EH (cell line): ENCODE measurements around the gene RGS7.
"Not testable (repeated sequence)": the region's sequence is repeated elsewhere in the genome, so short reads cannot be mapped to it uniquely, and the experiment has no call there.

Experiments used
- DNase-seq: peaks from one replicate; pipeline ENCODE4 v3.0.0-alpha.2; 2015; ENCODE audit warnings: low read depth

The RGS7 gene

DNA sequence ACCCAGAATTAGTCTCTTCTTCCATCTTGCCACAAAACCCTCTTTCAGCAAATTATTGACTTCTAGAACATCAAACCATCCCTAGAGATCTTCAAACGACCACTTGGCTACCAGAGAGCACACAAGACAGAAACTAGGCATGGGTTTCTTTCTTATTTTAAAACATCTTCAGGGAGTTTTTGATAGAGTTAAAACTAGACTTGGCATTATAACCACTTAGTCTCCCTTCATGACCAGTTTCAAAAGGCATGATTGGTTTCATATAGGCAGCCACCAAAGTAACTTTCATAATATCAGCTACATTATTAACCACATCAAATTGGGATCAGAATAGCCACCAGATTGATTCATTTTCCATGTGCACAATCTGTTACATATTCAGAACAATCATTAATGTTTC lies 376.7 kb downstream of the RGS7 start:
- no peak for DNase-seq

DNA sequence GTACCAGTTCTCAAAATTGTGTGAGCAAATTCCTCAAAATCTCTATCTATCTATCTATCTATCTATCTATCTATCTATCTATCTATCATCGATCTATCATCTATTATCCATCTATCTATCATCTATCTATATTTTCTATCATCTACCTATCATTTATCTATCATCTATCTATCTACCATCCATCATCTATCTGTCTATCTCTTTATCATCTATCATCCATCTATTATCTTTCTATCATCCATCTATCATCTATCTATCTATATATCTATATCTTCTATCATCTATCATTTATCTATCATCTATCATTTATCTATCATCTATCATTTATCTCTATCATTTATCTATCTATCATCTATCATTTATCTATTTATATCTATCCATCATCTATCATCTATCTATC lies 380.3 kb downstream of the RGS7 start:
- DNase-seq = no peak

DNA sequence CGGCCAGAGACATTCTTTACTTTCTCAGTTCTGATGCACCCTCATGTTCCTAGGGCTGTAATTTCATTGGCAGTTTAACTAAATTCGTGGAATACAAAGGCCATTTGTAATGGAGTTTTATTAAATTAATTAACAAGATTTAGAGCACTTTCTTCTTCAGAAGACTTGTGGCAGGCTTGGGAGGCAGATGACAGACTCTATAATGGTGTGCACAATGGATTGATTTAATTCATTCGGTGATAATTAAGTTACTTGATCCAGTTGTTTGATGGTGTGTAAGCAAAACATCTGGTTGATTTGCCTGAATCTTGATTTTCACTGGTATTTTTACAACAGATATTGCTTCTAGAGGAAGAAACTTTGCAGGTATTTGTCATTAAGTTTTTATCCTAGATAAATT lies 383.1 kb downstream of the RGS7 start:
- no peak for DNase-seq

DNA sequence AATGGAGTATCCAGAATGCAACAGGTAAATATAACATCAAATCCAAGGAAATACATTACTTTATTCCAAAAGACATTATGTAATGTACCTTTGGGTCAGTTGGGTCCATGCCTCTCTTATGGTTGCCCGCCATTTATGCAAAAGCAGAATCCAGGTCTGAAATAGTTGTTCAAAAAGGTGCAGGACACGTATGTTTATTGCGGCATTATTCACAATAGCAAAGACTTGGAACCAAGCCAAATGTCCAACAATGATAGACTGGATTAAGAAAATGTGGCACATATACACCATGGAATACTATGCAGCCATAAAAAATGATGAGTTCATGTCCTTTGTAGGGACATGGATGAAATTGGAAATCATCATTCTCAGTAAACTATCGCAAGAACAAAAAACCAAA lies 384.9 kb downstream of the RGS7 start:
- DNase-seq = not testable (repeated sequence)

DNA sequence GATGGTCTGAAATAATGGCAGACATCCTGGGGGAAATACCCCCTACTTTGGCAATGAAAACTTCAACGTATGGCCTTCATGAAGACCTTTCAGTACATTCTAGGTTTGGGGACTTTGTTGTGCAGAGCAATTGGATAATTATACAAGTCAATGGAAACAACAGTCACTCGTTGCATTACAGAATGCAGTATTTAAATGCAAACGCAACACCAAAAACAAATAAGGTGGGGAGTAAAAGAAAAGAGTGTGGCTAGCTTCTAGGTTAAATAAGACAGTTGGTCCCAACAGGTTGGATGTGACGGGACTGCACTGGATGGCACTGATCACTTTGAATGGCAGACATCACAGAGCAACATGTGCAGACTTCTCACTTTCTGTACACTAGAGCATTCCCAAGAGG lies 386.8 kb downstream of the RGS7 start:
- DNase-seq = no peak

DNA sequence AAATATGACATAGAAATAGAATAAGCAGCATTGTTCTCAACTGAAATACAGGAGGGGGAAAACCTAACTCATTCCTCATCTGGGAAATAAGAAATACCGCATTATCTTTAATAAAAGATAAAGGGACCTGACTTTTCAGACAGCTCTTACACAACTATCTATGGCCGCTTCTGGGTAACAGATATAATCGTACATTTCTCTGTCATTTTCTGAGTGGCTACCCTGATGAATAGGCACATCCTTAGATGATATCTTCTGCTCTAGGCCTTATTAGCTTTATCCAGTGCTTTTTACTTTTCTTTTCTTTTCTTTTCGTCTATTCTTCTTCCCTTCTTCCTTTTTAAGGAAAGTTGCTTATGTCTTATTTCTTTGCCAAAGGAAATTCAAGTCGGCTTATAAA lies 388.1 kb downstream of the RGS7 start:
- no peak for DNase-seq

DNA sequence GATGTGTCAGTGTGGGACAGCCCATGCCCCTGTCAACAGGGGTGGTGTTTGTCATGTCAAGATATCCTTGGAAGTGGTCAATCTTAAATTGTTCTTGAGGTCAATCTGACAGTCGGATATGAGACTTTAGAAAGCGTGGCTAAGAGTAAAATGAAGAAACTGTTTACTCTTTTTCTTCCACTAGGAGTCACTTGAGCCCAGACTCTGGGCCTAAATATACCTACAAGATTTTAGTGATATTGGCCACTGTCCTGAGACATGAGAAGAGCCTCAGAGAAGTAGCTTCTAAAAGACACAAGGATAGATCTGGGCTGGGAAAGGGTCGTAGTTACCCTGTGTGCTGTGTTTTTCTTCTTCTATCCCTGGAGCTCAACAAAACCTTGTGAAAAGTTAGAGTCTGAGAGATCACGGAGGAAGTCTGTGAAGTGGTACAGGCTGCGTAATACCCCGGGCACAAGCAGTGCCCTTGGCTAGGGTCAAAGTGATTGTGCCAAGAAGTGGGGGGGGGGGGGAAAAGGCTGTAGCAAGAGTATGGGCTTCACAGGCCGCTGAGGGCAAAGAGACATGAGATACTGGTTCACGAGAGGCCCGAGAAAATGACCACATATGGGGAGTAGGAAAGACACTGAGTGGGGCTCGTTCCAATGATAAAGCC lies 389.8 kb downstream of the RGS7 start:
- peak; percentile 35 for DNase-seq

DNA sequence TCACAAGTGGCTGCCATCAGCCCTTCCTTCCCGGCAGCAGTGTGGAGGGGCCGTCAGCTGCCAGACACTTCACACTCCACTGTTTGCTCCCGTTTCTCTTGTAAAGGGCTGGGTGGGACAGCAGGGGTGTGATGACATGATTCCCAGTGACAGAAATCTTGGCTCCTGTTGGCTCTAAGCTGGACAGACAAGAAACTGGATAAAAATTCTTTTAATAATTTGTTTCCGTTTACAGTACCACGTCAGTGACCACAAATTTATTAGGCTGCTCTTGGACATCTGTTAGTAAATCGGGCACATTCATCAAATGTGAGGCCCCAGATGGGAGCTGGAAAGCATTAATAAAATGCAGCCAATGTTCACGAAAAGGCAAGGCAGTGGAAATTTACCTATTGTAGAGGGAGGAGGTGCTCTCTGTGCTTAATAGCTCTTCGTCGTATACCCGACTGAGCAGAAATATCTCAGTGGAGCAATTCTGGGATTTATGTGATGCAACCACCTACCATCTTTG lies 391.4 kb downstream of the RGS7 start:
- DNase-seq = peak; percentile 53

DNA sequence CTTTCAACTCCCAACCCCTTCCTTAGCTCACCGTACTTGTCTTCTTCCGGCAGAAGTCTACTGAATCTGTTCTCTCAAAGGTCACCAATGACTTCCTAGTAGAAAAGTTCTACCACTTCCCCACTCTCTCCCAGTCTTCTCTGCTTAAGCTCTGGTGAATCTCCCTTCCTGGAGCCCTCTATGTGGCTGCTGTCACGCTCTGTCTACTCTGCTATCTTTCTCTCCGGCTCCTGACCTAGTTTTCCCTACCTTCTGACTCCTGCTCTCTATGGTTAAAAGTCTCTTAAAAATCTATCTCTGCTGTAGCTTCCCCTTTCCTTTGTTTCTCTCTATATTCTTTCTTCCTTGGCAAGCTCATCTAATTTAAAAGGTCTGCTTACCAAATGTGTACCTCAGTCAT lies 394.9 kb downstream of the RGS7 start:
- no peak for DNase-seq

DNA sequence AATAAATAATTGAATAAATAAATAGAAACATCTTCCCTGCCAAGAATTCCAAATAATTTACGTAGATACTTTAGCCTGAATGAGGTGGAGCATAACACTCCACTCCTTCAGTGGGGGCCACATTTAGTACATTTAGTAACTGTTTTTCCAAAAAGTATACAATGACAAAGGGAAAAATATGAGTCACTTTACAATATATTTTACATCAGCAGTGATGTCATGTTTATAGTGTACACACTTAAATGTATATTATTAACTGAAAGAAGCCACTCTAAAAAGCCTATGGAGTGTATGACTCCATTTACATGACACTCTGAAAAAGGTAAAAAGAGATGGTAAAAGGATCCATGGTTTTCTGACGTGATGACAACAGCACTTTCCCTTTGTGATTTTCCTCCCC lies 400.6 kb downstream of the RGS7 start:
- DNase-seq = no peak

DNA sequence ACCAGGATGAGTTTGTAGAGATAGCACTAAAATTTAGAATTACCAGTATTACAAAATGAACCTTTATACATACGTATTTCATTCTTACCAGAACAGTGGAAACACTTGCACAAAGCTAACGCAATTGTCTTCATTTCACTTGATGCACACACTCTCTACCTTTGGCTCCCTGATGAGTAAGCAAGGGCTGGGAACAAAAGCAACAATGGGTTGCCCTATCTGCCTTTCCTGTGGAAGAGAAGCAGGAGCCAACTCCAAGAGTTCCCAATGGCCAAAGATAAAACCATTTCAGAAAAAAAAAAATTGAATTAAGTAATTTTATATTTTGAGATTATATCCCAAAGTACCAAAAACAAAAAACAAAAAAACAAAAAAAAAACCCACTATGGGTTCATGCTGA lies 401.0 kb downstream of the RGS7 start:
- no peak for DNase-seq

DNA sequence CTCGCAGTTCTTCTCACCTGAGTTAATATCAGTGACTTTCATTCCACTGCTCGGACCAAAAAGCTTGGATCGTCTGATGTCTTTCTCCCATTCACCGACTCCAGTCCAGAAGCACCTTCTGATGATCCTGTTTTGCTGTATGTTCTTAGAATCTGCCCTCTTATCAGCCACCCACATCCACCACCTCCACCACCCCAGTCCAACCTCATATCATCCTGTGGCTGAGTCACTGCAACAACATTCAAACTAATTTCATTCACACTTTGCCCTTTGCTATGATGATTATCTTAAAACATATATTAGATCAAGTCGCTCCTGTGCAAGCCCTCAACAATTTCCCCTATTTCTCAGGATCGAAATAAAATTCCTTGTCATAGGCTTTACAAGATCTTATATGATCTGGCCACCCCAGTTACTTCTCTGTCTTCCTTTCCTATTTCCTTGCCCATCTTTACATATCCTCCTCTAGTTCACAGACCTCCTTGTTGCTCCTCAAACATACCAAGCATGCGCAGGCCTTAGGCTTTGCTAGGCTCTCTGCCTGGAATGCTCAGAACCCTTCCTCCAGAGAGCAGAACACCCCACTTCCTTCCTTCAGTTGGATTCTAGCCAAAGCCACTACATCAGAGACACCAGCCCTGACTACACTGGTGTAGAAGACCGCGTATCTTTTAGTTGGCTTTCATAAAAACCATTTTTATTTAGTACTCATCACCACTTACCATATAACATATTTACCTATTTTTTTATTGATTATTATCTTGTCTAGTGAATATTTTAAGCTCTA lies 409.4 kb downstream of the RGS7 start:
- peak; percentile 16 for DNase-seq

DNA sequence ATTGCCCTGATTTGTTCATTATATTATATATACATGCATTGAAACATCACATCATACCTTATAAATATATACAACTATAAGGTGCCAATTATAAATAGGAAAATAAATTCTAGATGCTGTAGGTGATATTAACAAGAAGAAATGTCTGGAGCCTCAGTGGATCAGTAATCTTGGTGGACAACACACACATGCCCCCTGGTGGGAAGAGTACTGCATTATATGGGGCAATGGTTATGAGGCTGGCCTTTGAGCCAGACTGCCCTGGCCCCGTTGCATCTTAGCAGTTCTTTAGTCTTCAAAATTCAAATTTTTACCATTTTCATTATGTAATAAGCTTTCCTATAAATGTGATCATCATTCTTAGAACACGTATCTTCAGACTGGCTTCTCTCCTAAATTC lies 410.1 kb downstream of the RGS7 start:
- peak; percentile 68 for DNase-seq

DNA sequence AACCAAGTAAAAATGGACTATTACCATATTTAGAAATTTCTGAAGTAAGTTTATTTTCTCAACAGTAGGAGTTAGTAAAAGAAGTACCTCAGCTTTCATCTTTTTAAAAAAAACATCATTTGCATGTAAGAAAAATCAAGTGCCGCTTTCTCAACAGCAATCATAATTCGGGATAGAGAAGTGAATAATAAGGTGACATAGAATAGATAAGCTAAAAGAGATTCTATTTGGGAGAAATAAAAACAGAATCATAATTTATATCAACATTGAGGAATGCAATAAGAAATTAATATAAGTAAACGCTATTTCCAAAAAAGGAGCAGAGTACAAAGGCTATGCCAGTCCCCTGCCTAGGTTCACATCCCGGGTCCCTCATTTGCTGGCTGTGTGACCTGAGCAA lies 414.1 kb downstream of the RGS7 start:
- no peak for DNase-seq

DNA sequence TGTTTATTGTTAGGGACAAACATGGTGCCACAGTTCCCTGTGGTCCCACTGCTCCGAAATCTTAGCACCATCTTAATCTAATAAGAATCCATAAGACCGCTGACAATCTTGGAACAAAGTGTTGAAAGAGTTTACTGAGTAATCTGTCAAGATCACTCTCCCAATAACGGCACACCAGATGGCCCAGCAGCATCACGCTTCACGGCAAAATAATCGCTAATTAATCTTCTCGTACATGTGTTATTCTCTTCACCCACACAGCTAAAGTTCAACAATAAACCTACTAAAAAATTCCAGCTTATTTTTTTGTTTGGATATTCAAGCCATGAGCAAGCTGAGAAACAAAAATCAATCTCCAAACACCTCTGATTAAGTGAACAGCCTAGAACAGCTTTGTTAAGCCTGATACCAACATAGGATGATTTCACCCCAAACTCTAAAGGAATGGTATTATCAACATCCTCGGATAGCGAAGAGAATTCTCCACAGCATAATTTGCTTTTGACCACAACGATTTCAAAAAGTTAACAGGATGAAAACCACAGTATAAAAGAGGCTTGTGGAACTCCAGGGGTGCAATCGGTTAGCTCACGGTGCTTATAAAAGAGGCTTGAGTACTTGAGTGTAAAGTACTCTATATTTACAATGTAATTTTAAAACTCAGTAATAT lies 415.2 kb downstream of the RGS7 start:
- no peak for DNase-seq

DNA sequence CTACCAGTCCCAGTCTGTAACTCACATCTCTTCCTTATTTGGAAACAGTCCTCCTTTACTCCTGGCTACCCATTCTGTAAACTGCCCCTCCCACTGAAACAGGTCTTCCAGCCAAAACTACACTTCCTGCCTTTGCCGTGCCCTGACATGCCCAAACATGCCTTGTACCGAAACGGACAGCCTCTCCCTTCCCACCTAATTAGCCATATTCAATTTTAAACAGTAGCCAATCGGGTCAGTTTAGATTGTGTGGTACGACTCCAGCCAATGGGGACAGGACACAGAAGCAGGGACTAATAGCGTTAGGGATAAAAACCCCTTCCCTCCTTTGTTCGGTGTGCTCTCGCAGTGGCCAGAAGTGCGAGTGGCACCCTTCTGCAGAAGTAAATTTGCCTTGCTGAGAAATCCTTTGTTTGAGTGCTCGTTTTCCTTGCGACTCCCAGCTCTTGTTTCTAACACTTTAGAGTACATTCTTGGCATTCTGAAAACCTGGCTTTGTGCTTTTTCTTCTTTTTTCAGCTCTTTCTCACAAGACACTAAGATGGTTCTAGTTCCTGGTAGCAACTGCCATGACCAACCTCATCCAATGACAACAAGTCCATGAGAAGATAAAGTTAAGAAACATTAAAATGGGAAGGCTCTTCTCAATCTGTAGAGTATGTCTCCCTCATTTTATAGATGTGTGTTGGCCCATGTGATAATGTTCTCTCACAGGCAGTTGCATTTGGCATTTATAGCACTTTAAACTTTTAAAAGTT lies 419.9 kb downstream of the RGS7 start:
- no peak for DNase-seq

DNA sequence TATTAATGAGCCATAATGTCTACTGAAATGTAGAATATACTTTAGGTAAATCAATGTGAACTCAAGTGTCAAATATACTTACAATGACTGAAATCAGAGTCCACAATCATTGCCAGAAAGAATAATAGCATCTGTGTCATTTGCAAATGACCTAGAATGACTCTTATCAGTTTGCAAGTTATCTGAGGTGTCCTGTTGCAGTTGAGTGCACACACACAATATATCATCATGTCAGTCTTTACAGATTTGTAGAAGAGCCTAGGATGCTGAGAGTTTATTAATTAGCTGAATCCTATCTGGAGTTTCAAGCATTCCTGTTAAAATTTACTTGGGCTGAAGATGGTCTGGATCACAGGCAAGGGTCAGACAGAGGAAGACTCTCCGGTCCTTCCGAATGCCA lies 421.1 kb downstream of the RGS7 start:
- no peak for DNase-seq

DNA sequence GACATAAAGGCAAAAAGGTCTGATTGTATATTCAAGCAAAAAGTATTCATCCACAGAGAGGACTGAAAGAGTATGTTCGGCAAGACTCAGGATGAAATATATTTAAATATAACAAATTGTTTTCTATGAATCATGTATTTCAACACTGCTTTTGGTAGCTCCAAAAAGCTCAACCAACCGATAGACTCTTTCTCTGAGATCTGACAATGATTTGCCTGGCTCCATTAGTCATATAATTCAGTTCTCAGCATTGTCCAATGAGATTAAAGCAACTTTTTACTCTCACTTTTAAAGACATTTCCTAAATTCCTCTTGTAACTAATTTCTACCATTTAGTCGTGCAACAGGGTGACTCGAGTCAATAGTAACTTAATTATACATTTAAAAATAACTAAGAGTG lies 426.0 kb downstream of the RGS7 start:
- DNase-seq = no peak

DNA sequence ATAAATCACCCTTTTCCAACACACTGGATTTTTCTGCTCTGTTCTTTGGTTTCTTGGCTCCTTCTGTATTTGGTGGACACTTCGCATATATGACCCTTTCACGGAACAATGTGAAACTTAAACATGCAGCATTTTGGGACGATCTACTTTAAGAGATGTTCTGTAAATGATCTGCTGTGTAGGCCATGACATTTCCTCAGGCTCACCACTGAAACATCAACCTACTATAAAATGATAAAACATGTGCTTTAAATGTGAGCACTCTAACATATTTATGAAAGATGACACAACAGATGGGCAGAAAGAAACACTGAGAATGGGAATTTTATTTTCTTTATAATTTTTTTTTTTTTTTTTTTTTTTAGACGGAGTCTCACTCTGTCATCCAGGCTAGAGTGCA lies 428.7 kb downstream of the RGS7 start:
- DNase-seq = no peak

DNA sequence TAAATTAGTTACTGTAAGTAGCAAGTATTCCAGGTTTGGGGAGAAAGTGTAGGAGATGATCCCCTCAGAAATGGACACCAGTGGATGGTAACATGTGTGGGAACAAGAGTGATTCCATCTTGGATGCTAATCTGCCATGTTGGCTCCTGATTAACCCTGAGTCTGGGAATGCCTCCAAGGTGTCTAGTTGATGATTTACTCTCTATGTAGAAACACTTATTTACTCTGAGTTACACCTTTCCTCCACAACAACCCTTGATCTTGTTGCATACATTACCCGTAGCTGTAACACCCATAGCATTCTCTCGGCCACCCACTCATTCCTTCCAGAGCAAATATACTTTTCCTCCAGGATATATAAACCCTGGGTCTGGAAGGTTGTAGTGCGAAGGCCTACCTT lies 429.2 kb downstream of the RGS7 start:
- no peak for DNase-seq

DNA sequence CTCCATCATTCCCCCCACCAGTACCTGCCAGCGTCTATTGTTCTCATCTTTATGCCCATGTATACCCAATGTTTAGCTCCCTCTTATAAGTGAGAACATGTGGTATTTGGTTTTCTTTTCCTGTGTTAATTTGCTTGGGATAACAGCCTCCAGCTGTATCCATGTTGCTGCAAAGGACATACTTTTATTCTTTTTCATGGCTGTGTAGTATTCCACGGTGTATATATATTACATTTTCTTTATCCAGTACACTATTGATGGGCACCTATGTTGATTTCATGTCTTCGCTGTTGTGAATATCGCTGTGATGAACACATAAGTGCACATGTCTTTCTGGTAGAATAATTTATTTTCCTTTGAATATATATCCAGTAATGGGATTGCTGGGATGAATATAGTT lies 431.7 kb downstream of the RGS7 start:
- no peak for DNase-seq

DNA sequence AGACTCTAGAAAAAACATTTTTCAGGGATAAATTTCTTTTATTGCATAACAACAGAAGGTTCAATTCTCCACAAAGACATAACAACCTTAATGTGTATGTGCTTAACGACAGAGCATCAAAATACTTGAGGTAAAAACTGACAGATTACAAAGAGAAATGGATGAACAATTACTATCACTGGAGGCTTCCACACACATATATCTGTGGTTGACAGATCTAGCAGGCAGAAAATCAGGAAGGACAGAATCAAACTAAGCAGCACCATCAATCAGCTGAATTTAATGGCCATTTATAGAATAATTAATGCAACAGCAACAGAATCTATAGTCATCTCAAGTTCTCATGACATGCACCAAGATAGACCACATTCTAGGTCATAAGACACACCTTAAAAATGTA lies 439.0 kb downstream of the RGS7 start:
- DNase-seq = no peak
